ENCODE results near the gene SCGB3A1. TPM values are rescaled to one million over a fixed set of nuclear protein-coding genes. Genes with fewer than 3 reads are reported as not detected.

Gene SCGB3A1
- total and polyA plus RNA-seq, 7 donors: 0.83 TPM; not detected in 6

DNA sequence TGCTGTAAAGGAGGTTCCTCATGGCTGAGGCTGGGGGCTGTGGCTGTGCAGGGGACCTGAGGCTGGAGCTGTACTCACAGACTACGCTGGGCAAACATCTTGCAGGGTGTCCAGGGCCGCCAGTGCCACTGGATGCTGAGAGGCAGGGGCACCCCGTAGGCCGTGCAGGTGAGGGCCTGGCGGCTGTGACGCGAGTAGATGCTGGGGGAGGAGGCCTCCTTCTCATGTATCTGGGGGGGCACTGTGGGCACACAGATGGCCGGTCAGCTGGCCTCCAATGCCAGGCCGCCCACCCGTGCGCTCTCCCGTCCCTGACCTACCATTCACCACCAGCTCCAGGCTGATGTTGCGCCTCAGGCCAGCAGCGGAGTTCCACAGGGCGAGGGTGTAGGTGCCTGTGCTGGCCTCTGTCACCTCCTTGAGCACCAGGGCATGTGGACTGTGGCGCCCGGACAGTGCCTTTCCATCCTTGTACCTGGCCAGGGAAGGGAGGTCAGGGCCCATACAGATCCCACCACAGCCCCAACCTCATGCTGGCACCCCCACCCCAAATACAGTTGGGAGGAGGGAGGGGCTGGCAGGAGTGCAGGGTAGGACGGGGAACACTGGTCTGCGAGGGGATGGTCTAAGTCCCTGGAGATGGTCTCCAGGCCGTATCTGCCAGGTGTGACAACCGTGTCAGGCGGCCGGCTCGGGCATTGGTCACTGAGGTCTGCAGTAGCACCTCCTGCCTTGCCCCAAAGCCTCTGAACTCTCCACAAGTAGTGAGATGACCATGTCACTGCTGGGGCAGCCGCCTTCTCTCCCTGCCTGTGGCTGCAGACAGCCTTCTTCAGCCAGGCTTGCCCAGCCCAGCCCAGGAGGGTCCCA, 34.7 kb upstream of the SCGB3A1 start:
- H3K36me3 ChIP-seq: no peaks in the 10 kb centered on the region
- H3K27me3 ChIP-seq: peaks cover 0 to 5% (median 0%) of the 10 kb centered on the region in 3 donors
- intact Hi-C loops (cut with DNase I): no loop called here
- 80 to 90% methylated on average over 25 of the region's 25 CpGs for WGBS, 2 donors
- TF ChIP-seq POLR2A (IDR thresholded peaks at IDR 0.05) (no peak), EP300 (IDR thresholded peaks at IDR 0.05) (no peak), CTCF (IDR thresholded peaks at IDR 0.05) (no peak), POLR2AphosphoS5 (IDR thresholded peaks at IDR 0.05) (no peak)
- no peaks in the 10 kb centered on the region for H3K9me3 ChIP-seq
- H3K4me1 ChIP-seq: no peaks in the 10 kb centered on the region
- H3K4me3 ChIP-seq: no peak overlapping the region
- H3K27ac ChIP-seq: no peak overlapping the region
- no peak for DNase-seq

- no peaks in the 10 kb centered on the region for H3K36me3 ChIP-seq
- 61 to 82% methylated on average over 10 of the region's 10 CpGs for WGBS, 2 donors
- no peaks in the 10 kb centered on the region for H3K4me1 ChIP-seq
- intact Hi-C loops (cut with DNase I): no loop called here
- no peak overlapping the region for H3K4me3 ChIP-seq
- H3K9me3 ChIP-seq: no peaks in the 10 kb centered on the region
- DNase-seq: no peak
- peaks cover 0 to under 1% (median 0%) of the 10 kb centered on the region in 3 donors for H3K27me3 ChIP-seq
- no peak for TF ChIP-seq POLR2A (IDR thresholded peaks at IDR 0.05)
- TF ChIP-seq POLR2AphosphoS5 (IDR thresholded peaks at IDR 0.05): no peak
- no peak for TF ChIP-seq CTCF (IDR thresholded peaks at IDR 0.05)
- TF ChIP-seq EP300 (IDR thresholded peaks at IDR 0.05): no peak
- no peak overlapping the region for H3K27ac ChIP-seq
Observed at GRCh38 chr5:180625125-180625790, 34.0 kb upstream of the SCGB3A1 start.

- no peak for DNase-seq
- Histone ChIP-seq H3K27ac (no peak overlapping the region), H3K9me3 (no peaks in the 10 kb centered on the region), H3K36me3 (no peaks in the 10 kb centered on the region), H3K4me1 (no peaks in the 10 kb centered on the region), H3K27me3 (peaks cover 0 to 7% (median 0%) of the 10 kb centered on the region in 3 donors), H3K4me3 (no peak overlapping the region)
- no peak for TF ChIP-seq POLR2A (IDR thresholded peaks at IDR 0.05)
- no peak for TF ChIP-seq EP300 (IDR thresholded peaks at IDR 0.05)
- TF ChIP-seq CTCF (IDR thresholded peaks at IDR 0.05): no peak
- TF ChIP-seq POLR2AphosphoS5 (IDR thresholded peaks at IDR 0.05): no peak
- WGBS, 2 donors: 47 to 73% methylated on average over 5 of the region's 5 CpGs
- intact Hi-C loops (cut with DNase I): no loop called here
Observed at GRCh38 chr5:180624587-180624986, 33.3 kb upstream of the SCGB3A1 start.

DNA sequence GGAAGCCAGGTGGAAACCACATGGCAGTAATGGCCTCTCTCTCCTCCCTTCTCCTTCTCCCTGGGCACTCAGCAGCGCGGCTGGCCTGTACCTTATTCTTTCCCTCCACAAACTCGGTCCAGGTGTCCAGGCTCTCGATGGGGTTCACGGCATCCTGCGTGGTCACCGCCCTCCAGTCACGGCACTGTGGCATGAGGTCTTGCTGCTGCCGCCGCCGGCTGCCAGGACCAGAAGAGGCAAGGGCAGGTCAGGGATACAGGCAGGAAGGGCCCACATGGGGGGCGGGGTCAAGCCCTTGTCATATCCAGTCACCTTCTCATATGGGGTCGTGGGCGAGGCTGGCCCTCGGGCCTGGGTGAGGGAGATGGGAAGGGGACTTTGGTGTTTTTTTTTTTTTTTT, 32.5 kb upstream of the SCGB3A1 start:
- 91% methylated on average over 15 of the region's 15 CpGs for WGBS, 2 donors
- no peak overlapping the region for H3K27ac ChIP-seq

More for the DNA sequence above, 32.5 kb upstream of the SCGB3A1 start:
- no peak for TF ChIP-seq CTCF (IDR thresholded peaks at IDR 0.05)
- TF ChIP-seq POLR2AphosphoS5 (IDR thresholded peaks at IDR 0.05): no peak
- TF ChIP-seq EP300 (IDR thresholded peaks at IDR 0.05): no peak
- TF ChIP-seq POLR2A (IDR thresholded peaks at IDR 0.05): no peak
- Histone ChIP-seq H3K36me3 (no peaks in the 10 kb centered on the region), H3K4me1 (peaks cover 0 to 6% (median 2%) of the 10 kb centered on the region in 4 donors), H3K4me3 (no peak overlapping the region), H3K27me3 (peaks cover 0 to 14% (median 6%) of the 10 kb centered on the region in 3 donors), H3K9me3 (no peaks in the 10 kb centered on the region)
- no peak for DNase-seq
- intact Hi-C loops (cut with DNase I): no loop called here

Data from sigmoid colon (tissue), 7 donors.